Measurements from ENCODE around the gene ANKRD13C.
"Not testable (repeated sequence)": the region's sequence is repeated elsewhere in the genome, so short reads cannot be mapped to it uniquely, and the experiment has no call there.

Gene ANKRD13C

GRCh38 chr1:70360321-70360720 is 5.8 kb upstream of the ANKRD13C start:
- no peak for DNase-seq (ENCODE audit: extremely low read depth in 1 of 2, low read depth in 1 of 2)

DNA sequence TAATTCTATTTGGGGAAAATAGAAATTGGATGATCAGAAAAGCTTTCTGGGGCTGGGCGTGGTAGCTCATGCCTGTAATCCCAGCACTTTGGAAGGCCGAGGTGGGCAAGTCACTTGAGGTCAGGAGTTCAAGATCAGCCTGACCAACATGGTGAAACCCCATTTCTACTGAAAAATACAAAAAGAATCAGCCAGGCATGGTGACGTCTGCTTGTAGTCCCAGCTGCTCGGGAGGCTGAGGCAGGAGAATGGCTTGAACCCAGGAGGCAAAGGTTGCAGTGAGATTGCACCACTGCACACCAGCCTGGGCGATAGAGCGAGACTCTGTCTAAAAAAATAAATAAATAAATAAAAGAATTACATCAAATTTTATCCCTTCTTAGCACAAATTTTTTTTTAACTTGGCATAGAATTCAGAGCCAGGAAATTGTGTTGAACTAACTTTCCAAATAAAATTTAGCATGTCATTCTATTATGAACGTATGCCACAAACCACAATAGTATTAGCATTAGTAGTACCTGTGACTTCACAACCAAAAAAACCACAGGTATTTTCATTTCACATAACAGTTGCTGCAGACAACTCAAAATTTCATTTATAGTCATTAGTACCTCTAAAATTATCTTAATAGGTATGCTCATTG is 4.5 kb upstream of the ANKRD13C start:
- DNase-seq (ENCODE audit: extremely low read depth in 1 of 2, low read depth in 1 of 2): no peak

GRCh38 chr1:70355920-70356319 is 1.4 kb upstream of the ANKRD13C start:
- no peak for DNase-seq (ENCODE audit: extremely low read depth in 1 of 2, low read depth in 1 of 2)

GRCh38 chr1:70355111-70355407 is 537 bp upstream of the ANKRD13C start:
- no peak for DNase-seq (ENCODE audit: extremely low read depth in 1 of 2, low read depth in 1 of 2)

- DNase-seq (ENCODE audit: extremely low read depth in 1 of 2, low read depth in 1 of 2): peak; percentile 24 to 29
These were observed 756 bp downstream of the ANKRD13C start for GRCh38 chr1:70353601-70354331.

DNA sequence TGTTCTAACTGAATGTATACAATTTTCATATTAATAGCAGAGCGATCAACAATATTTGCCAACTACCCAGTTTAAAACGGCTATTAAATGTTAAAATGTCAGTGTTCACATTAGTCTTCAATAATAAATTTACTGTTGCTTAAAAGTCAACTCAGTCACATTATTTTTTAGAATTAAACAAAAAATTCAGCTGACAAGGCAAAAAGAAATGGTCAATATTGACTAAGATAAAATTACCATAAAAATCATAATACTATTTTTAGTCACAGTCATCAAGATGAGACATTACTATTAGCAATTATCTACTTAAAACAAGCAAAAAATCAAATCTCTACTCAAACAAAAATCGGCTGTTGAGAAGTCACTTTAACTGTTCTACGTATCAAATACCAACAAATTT is 1.5 kb downstream of the ANKRD13C start:
- no peak for DNase-seq (ENCODE audit: extremely low read depth in 1 of 2, low read depth in 1 of 2)

- not testable (repeated sequence) for DNase-seq (ENCODE audit: extremely low read depth in 1 of 2, low read depth in 1 of 2)
These were observed 4.7 kb downstream of the ANKRD13C start for GRCh38 chr1:70349799-70350198.

DNA sequence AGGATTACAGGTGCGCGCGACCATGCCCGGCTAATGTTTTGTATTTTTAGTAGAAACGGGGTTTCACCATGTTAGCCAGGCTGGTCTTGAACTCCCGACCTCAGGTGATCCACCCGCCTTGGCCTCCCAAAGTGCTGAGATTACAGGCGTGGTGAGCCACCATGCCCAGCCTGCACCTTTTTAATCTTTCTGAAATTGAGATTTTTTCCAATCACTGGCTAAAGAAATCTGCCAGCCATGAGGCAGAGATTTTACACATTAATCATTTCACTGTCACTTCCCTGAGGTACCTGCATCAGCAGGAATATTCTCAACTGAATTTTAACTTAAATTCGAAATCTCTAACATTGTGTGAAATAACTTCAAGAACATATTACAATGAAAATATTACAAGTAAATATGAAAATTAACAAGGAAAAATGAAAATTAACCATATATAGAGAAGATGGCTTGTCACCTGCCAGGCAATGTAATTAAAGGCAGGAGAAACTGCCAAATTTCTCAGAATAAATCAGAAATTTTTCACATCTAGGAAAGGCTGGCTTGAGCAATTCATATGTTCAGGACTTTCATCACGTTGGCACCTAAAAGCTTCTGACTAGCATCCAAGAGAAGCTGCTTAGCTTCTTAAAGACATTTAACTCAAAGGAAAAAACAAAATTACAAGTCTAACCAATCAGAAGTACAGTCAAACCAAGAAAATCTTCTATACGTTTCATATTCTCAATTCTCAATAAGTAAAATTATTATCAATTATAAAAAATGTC is 5.9 kb downstream of the ANKRD13C start:
- no peak for DNase-seq (ENCODE audit: extremely low read depth in 1 of 2, low read depth in 1 of 2)

GRCh38 chr1:70339644-70340043 is 14.9 kb downstream of the ANKRD13C start:
- not testable (repeated sequence) for DNase-seq (ENCODE audit: extremely low read depth in 1 of 2, low read depth in 1 of 2)

DNA sequence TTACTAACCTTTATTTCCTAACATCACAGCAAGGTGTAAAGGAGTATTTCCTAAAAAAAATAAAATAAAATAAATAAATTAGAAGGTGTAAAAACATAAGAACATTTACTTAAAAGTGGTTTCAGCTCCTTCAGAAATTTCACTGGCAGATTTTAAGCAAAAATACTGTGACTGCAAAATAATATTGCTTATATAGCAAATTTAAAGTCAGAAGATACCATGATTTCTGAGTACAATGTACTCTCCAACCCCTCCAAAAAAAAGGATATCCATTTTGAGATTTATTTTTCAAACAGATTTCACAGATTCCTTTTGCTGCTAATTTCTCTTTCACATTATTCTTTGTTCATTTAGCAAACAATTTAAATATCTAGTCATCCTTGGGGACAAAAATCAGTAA is 18.5 kb downstream of the ANKRD13C start:
- DNase-seq (ENCODE audit: extremely low read depth in 1 of 2, low read depth in 1 of 2): no peak

- no peak for DNase-seq (ENCODE audit: extremely low read depth in 1 of 2, low read depth in 1 of 2)
These were observed 20.1 kb downstream of the ANKRD13C start for GRCh38 chr1:70334436-70334835.

DNA sequence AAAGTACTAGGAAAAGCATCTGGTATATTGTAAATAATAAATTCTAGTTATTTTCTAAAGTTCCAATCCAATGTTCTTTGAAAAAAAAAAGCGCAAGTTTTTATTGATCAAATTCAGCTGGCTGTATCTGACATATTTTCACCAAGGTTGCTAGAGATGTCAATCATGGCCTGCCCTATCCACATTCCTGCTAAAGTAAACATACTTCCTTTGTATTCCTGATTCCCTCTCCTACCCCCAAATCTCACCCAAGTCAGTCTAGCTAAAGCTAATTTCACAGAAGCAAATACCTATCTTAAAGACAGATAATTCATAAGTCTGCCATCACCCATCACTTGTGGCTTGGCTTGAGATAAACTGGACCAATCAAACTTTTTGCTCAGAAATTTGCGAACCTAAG is 21.3 kb downstream of the ANKRD13C start:
- DNase-seq (ENCODE audit: extremely low read depth in 1 of 2, low read depth in 1 of 2): no peak

- DNase-seq (ENCODE audit: extremely low read depth in 1 of 2, low read depth in 1 of 2): no peak
These were observed 22.6 kb downstream of the ANKRD13C start for GRCh38 chr1:70331962-70332361.

GRCh38 chr1:70327306-70328076 is 27.0 kb downstream of the ANKRD13C start:
- no peak for DNase-seq (ENCODE audit: extremely low read depth in 1 of 2, low read depth in 1 of 2)

DNA sequence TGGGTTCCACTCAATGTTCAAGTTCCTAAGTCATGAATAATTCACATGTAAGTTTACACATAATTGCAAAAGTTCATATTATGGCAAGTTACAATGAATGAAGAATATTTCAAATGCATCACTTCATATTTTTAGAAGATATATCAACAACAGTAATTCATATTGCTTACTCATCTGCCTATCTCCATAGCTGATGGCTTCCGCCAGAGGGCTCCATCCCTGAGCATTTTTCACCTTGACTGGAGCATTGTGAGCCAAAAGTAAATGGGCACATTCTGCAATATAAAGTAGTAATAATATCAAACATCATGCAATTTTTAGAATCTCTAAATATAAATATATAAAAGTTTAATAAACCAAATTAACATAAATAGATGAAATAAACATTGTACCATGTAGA is 29.8 kb downstream of the ANKRD13C start:
- DNase-seq (ENCODE audit: extremely low read depth in 1 of 2, low read depth in 1 of 2): no peak

DNA sequence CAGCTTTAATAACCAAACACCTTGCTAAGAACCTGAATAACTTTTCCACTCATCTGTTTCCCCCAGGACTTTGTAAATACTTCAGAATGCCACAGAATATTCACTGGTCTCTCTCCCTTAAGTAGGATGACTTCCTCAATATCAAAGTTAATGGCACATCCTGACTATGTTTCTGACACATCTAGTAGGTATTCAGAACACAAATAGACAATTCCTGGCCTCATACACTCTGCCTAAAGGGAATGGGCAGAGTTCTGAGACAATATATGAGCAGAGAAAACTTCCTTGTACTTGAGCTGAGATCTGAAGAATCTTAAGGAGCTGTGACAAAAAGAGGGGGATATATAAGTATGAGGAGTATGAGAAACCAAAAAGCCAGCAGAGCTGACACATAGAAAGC is 34.8 kb downstream of the ANKRD13C start:
- no peak for DNase-seq (ENCODE audit: extremely low read depth in 1 of 2, low read depth in 1 of 2)

GRCh38 chr1:70318191-70318590 is 36.3 kb downstream of the ANKRD13C start:
- DNase-seq (ENCODE audit: extremely low read depth in 1 of 2, low read depth in 1 of 2): no peak

GRCh38 chr1:70317087-70317486 is 37.4 kb downstream of the ANKRD13C start:
- no peak for DNase-seq (ENCODE audit: extremely low read depth in 1 of 2, low read depth in 1 of 2)

DNA sequence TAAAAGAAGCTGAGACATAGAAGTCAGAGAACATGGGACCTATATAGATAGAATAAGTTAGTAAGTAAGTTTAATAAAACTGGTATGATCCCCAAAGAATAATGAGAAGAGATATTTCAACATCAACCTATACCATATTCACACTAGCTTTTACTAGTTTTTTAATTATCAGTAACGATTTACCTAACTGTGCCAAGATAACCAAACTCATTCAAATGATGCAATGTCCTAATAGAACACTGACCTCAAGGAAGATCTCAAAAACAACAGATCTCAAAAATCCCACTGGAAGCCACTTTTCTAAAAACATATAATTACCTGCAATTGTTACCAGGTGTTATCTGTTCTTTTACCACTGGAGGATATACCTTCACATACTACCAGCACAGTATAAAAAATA is 38.7 kb downstream of the ANKRD13C start:
- DNase-seq (ENCODE audit: extremely low read depth in 1 of 2, low read depth in 1 of 2): no peak

GRCh38 chr1:70314706-70315304 is 39.7 kb downstream of the ANKRD13C start:
- DNase-seq (ENCODE audit: extremely low read depth in 1 of 2, low read depth in 1 of 2): no peak

DNA sequence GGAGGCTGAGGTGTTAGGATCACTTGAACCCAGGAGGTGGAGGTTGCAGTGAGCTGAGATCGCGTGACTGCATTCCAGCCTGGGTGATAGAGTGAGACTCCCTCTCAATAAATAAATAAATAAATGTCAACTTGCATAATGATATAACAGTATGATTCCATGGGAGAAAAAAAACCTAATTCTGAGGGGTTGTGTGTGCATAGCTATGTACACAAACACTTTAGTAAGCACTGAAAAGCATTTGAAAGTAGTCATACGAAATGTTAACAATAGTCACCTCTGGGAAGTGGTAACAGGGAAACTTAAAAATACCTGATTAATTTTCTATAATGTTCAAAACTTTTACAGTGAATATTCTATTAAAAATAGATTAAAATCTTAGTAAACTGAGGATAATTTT is 43.2 kb downstream of the ANKRD13C start:
- DNase-seq (ENCODE audit: extremely low read depth in 1 of 2, low read depth in 1 of 2): no peak
